HepG2 (cell line): ENCODE data around the gene ADAP2. TPM values are rescaled to one million over a fixed set of nuclear protein-coding genes. Genes with fewer than 3 reads are reported as not detected.

Experiments
- ARID2 ChIP-seq: sonication (generic); formaldehyde crosslinking; IDR thresholded peaks from 2 replicates; pipeline ENCODE4 v1.8.1; 2022; ENCODE audit warnings: mild to moderate bottlenecking, missing genetic modification reagents, borderline replicate concordance
- CHD2 ChIP-seq: IDR thresholded peaks from 2 replicates; pipeline ENCODE4 v1.6.1; 2011; ENCODE audit warnings: low read depth, low read length, improper control_type of control experiment
- CHD4 ChIP-seq: fragments of 200-600 bp; sonication (generic); IDR thresholded peaks from 2 replicates; pipeline ENCODE4 v1.7.0; 2017; ENCODE audit warnings: mild to moderate bottlenecking, low read length, borderline replicate concordance
- ELK4 ChIP-seq: sonication (generic); formaldehyde crosslinking; IDR thresholded peaks from 2 replicates; pipeline ENCODE4 v1.9.0; 2021; ENCODE audit warnings: missing genetic modification reagents, borderline replicate concordance
- GABPB1 ChIP-seq: IDR thresholded peaks from 2 replicates; pipeline ENCODE4 v1.6.1; 2016; ENCODE audit warnings: mild to moderate bottlenecking, missing genetic modification reagents, moderate library complexity, missing compliant biosample characterization
- KLF12 ChIP-seq: sonication (generic); formaldehyde crosslinking; IDR thresholded peaks from 2 replicates; pipeline ENCODE4 v1.4.0; 2020; ENCODE audit warnings: missing genetic modification reagents, borderline replicate concordance
- MBNL3 ChIP-seq: fragments of 250-450 bp; sonication (Bioruptor Pico); conservative IDR thresholded peaks from 2 replicates; pipeline ENCODE4 v1.8.0; 2022; ENCODE audit warnings: mild to moderate bottlenecking, inconsistent platforms
- MIXL1 ChIP-seq: IDR thresholded peaks from 2 replicates; pipeline ENCODE4 v1.6.1; 2016
- NFKBIZ ChIP-seq: IDR thresholded peaks from 2 replicates; pipeline ENCODE4 v1.6.1; 2018; ENCODE audit warnings: missing genetic modification reagents, missing compliant biosample characterization
- POLR2AphosphoS5 ChIP-seq: IDR thresholded peaks from 2 replicates; pipeline ENCODE4 v1.6.1; 2012; ENCODE audit warnings: low read depth, low read length
- PRDM15 ChIP-seq: sonication (generic); formaldehyde crosslinking; IDR thresholded peaks from 2 replicates; pipeline ENCODE4 v1.4.0; 2020; ENCODE audit warnings: missing genetic modification reagents
- RBM22 ChIP-seq: fragments of 200-400 bp; formaldehyde crosslinking; optimal IDR thresholded peaks from 2 replicates; pipeline ENCODE3; 2017; ENCODE audit warnings: mild to moderate bottlenecking, low read length, moderate library complexity
- RCOR2 ChIP-seq: IDR thresholded peaks from 2 replicates; pipeline ENCODE4 v1.6.1; 2016; ENCODE audit warnings: missing biosample characterization, missing genetic modification reagents
- REPIN1 ChIP-seq: sonication (generic); formaldehyde crosslinking; IDR thresholded peaks from 2 replicates; pipeline ENCODE4 v1.8.0; 2022; ENCODE audit warnings: missing genetic modification reagents, low read depth, mild to moderate bottlenecking, borderline replicate concordance
- STAT6 ChIP-seq: sonication (generic); formaldehyde crosslinking; IDR thresholded peaks from 2 replicates; pipeline ENCODE4 v1.4.0; 2020; ENCODE audit warnings: missing genetic modification reagents, mild to moderate bottlenecking, borderline replicate concordance
- ZBTB43 ChIP-seq: sonication (generic); formaldehyde crosslinking; conservative IDR thresholded peaks from 2 replicates; pipeline ENCODE4 v1.4.0; 2020; ENCODE audit warnings: missing genetic modification reagents
- ZKSCAN8 ChIP-seq: IDR thresholded peaks from 2 replicates; pipeline ENCODE4 v1.6.1; 2016; ENCODE audit warnings: borderline replicate concordance, missing genetic modification reagents, missing compliant biosample characterization
- ZMAT3 ChIP-seq: sonication (generic); formaldehyde crosslinking; conservative IDR thresholded peaks from 2 replicates; pipeline ENCODE4 v1.7.0; 2021; ENCODE audit warnings: missing genetic modification reagents
- ZNF317 ChIP-seq: sonication (generic); formaldehyde crosslinking; IDR thresholded peaks from 2 replicates; pipeline ENCODE4 v1.5.0; 2020; ENCODE audit warnings: mild to moderate bottlenecking, missing genetic modification reagents
- ZNF556 ChIP-seq: sonication (generic); formaldehyde crosslinking; IDR thresholded peaks from 2 replicates; pipeline ENCODE4 v1.4.0; 2020; ENCODE audit warnings: mild to moderate bottlenecking, missing genetic modification reagents, borderline replicate concordance
- ZNF891 ChIP-seq: sonication (generic); formaldehyde crosslinking; IDR thresholded peaks from 2 replicates; pipeline ENCODE4 v1.5.0; 2020; ENCODE audit warnings: mild to moderate bottlenecking, missing genetic modification reagents
- polyA plus RNA-seq, 8 experiments: library from polyadenylated mRNA; depleted of rRNA in 3 of 8; stranded (reverse) in 7 of 8; unstranded in 1 of 8; fragments of >200 nt; fragmentation: Illumina TruSeq in 4 of 8; extraction: Trizol in 4 of 8; gene quantifications; 2 replicates each; pipeline versions ENCODE4 v1.2.1 to v1.2.3, GENCODE V29; 2011 to 2016; ENCODE audit warnings: low read depth in 4 of 8, missing spikeins in 1 of 8, mixed read lengths in 1 of 8; ENCODE audit not compliant: insufficient read depth in 1 of 8
- total RNA-seq, 5 experiments: library from RNA; depleted of rRNA; stranded (reverse); fragments of >200 nt; fragmentation: Illumina TruSeq; extraction: Trizol; gene quantifications; 2 replicates each; pipeline ENCODE4 v1.2.3, GENCODE V29; 2016; ENCODE audit warnings: low read depth in 1 of 5

The ADAP2 gene
- total and polyA plus RNA-seq, 2 of the 13 experiments (the other 11 are each of a cell fraction or from before 2014, with no cell fraction given) = 0.51 to 0.70 TPM

- TF ChIP-seq ELK4 (CRISPR knock-in tag) (peak; percentile 76; the same call in 1 of the 2 replicates), PRDM15 (CRISPR knock-in tag) (peak; percentile 75; the same call in 1 of the 2 replicates), ZNF891 (CRISPR knock-in tag) (peak; percentile 76), ZNF556 (CRISPR knock-in tag) (peak; percentile 99), CHD2 (no peak), MBNL3 (CRISPR knock-in tag) (no peak), ZMAT3 (CRISPR knock-in tag) (peak; percentile 97), STAT6 (CRISPR knock-in tag) (peak; percentile 22; the same call in 1 of the 2 replicates), CHD4 (no peak), GABPB1 (CRISPR knock-in tag) (peak; percentile 100), KLF12 (CRISPR knock-in tag) (peak; percentile 98), ARID2 (CRISPR knock-in tag) (no peak), NFKBIZ (CRISPR knock-in tag) (peak; percentile 73; the same call in 1 of the 2 replicates), ZKSCAN8 (CRISPR knock-in tag) (peak; percentile 72; the same call in 1 of the 2 replicates), ZNF317 (peak; percentile 59; the same call in 1 of the 2 replicates), MIXL1 (CRISPR knock-in tag) (peak; percentile 94), RCOR2 (CRISPR knock-in tag) (no peak), RBM22 (peak; percentile 68), POLR2AphosphoS5 (peak; percentile 85), REPIN1 (CRISPR knock-in tag) (peak; percentile 85), ZBTB43 (peak; percentile 83; the same call in 1 of the 2 replicates)
These were observed 15.4 kb upstream of the ADAP2 start, which contains the start of gene TEFM (continued) for GRCh38 chr17:30906101-30906911.
